ENCODE measurements around the gene USP20.

USP20 gene

GRCh38 chr9:129839324-129840023, 4.2 kb downstream of the USP20 start:
- in situ Hi-C loops (cut with MboI; ENCODE audit: low sequenced_read_pairs, unreplicated experiment), result no loop called here
- no peak for TF ChIP-seq CTCF (IDR thresholded peaks at IDR 0.05; ENCODE audit: borderline replicate concordance, control extremely low read depth, extremely low read depth, insufficient read depth, missing control alignments)
- DNase-seq (ENCODE audit: low spot score), result no peak

- DNase-seq (ENCODE audit: low spot score), result no peak
- TF ChIP-seq CTCF (IDR thresholded peaks at IDR 0.05; ENCODE audit: borderline replicate concordance, control extremely low read depth, extremely low read depth, insufficient read depth, missing control alignments), result no peak
- in situ Hi-C loops (cut with MboI; ENCODE audit: low sequenced_read_pairs, unreplicated experiment), result no loop called here
Observed at GRCh38 chr9:129840034-129840433, 4.8 kb downstream of the USP20 start.

GRCh38 chr9:129841071-129841470, 5.8 kb downstream of the USP20 start:
- DNase-seq (ENCODE audit: low spot score), result no peak
- in situ Hi-C loops (cut with MboI; ENCODE audit: low sequenced_read_pairs, unreplicated experiment), result no loop called here
- TF ChIP-seq CTCF (IDR thresholded peaks at IDR 0.05; ENCODE audit: borderline replicate concordance, control extremely low read depth, extremely low read depth, insufficient read depth, missing control alignments), result no peak

- in situ Hi-C loops (cut with MboI; ENCODE audit: low sequenced_read_pairs, unreplicated experiment), result no loop called here
- no peak for DNase-seq (ENCODE audit: low spot score)
- TF ChIP-seq CTCF (IDR thresholded peaks at IDR 0.05; ENCODE audit: borderline replicate concordance, control extremely low read depth, extremely low read depth, insufficient read depth, missing control alignments), result no peak
Observed at GRCh38 chr9:129845373-129845772, 10.1 kb downstream of the USP20 start.

GRCh38 chr9:129848712-129849441, 13.6 kb downstream of the USP20 start:
- TF ChIP-seq CTCF (IDR thresholded peaks at IDR 0.05; ENCODE audit: borderline replicate concordance, control extremely low read depth, extremely low read depth, insufficient read depth, missing control alignments), result no peak
- no peak for DNase-seq (ENCODE audit: low spot score)
- in situ Hi-C loops (cut with MboI; ENCODE audit: low sequenced_read_pairs, unreplicated experiment), result no loop called here

GRCh38 chr9:129849901-129850300, 14.6 kb downstream of the USP20 start:
- in situ Hi-C loops (cut with MboI; ENCODE audit: low sequenced_read_pairs, unreplicated experiment), result no loop called here
- TF ChIP-seq CTCF (IDR thresholded peaks at IDR 0.05; ENCODE audit: borderline replicate concordance, control extremely low read depth, extremely low read depth, insufficient read depth, missing control alignments), result no peak
- no peak for DNase-seq (ENCODE audit: low spot score)

All from GM13976 (cell line).